ENCODE data around the gene OPRD1.

Gene OPRD1

GRCh38 chr1:28775121-28775942 lies 36.6 kb upstream of the OPRD1 start:
- TF ChIP-seq TAF1 (IDR thresholded peaks at IDR 0.05; ENCODE audit: low read depth) (no peak), CEBPB (IDR thresholded peaks at IDR 0.05) (no peak), EP300 (IDR thresholded peaks at IDR 0.05; ENCODE audit: borderline replicate concordance) (no peak), USF1 (IDR thresholded peaks at IDR 0.05) (no peak), MAX (IDR thresholded peaks at IDR 0.05) (no peak), TCF12 (IDR thresholded peaks at IDR 0.05; ENCODE audit: low read depth) (no peak), EGR1 (IDR thresholded peaks at IDR 0.05) (no peak), FOXM1 (IDR thresholded peaks at IDR 0.05; ENCODE audit: borderline replicate concordance, low read depth) (no peak), REST (IDR thresholded peaks at IDR 0.05; ENCODE audit: low read depth) (no peak), NFIC (IDR thresholded peaks at IDR 0.05) (no peak), CREB1 (IDR thresholded peaks at IDR 0.05; ENCODE audit: low read depth) (no peak), TEAD4 (IDR thresholded peaks at IDR 0.05) (no peak), YY1 (IDR thresholded peaks at IDR 0.05; ENCODE audit: low read depth) (no peak), RAD21 (IDR thresholded peaks at IDR 0.05; ENCODE audit: low read depth) (no peak), ZBTB7A (IDR thresholded peaks at IDR 0.05; ENCODE audit: low read depth) (no peak)

GRCh38 chr1:28776341-28776740 lies 35.6 kb upstream of the OPRD1 start:
- no peak for TF ChIP-seq FOXM1 (IDR thresholded peaks at IDR 0.05; ENCODE audit: borderline replicate concordance, low read depth)
- no peak for TF ChIP-seq EP300 (IDR thresholded peaks at IDR 0.05; ENCODE audit: borderline replicate concordance)
- TF ChIP-seq NFIC (IDR thresholded peaks at IDR 0.05) = no peak
- no peak for TF ChIP-seq CREB1 (IDR thresholded peaks at IDR 0.05; ENCODE audit: low read depth)
- TF ChIP-seq CEBPB (IDR thresholded peaks at IDR 0.05) = no peak
- no peak for TF ChIP-seq MAX (IDR thresholded peaks at IDR 0.05)
- TF ChIP-seq EGR1 (IDR thresholded peaks at IDR 0.05) = no peak
- TF ChIP-seq RAD21 (IDR thresholded peaks at IDR 0.05; ENCODE audit: low read depth) = no peak
- no peak for TF ChIP-seq ZBTB7A (IDR thresholded peaks at IDR 0.05; ENCODE audit: low read depth)
- TF ChIP-seq REST (IDR thresholded peaks at IDR 0.05; ENCODE audit: low read depth) = no peak
- no peak for TF ChIP-seq TEAD4 (IDR thresholded peaks at IDR 0.05)
- TF ChIP-seq TAF1 (IDR thresholded peaks at IDR 0.05; ENCODE audit: low read depth) = no peak
- no peak for TF ChIP-seq YY1 (IDR thresholded peaks at IDR 0.05; ENCODE audit: low read depth)
- TF ChIP-seq USF1 (IDR thresholded peaks at IDR 0.05) = no peak
- no peak for TF ChIP-seq TCF12 (IDR thresholded peaks at IDR 0.05; ENCODE audit: low read depth)

GRCh38 chr1:28778021-28778420 lies 33.9 kb upstream of the OPRD1 start:
- no peak for TF ChIP-seq MAX (IDR thresholded peaks at IDR 0.05)

GRCh38 chr1:28779751-28780408 lies 32.1 kb upstream of the OPRD1 start:
- no peak for TF ChIP-seq TEAD4 (IDR thresholded peaks at IDR 0.05)
- no peak for TF ChIP-seq TAF1 (IDR thresholded peaks at IDR 0.05; ENCODE audit: low read depth)
- no peak for TF ChIP-seq EGR1 (IDR thresholded peaks at IDR 0.05)
- TF ChIP-seq TCF12 (IDR thresholded peaks at IDR 0.05; ENCODE audit: low read depth) = no peak
- TF ChIP-seq NFIC (IDR thresholded peaks at IDR 0.05) = no peak

- no peak for TF ChIP-seq TEAD4 (IDR thresholded peaks at IDR 0.05)
- TF ChIP-seq MAX (IDR thresholded peaks at IDR 0.05) = no peak
- TF ChIP-seq EGR1 (IDR thresholded peaks at IDR 0.05) = no peak
- no peak for TF ChIP-seq CEBPB (IDR thresholded peaks at IDR 0.05)
- TF ChIP-seq ZBTB7A (IDR thresholded peaks at IDR 0.05; ENCODE audit: low read depth) = no peak
- TF ChIP-seq FOXM1 (IDR thresholded peaks at IDR 0.05; ENCODE audit: borderline replicate concordance, low read depth) = no peak
- no peak for TF ChIP-seq EP300 (IDR thresholded peaks at IDR 0.05; ENCODE audit: borderline replicate concordance)
- no peak for TF ChIP-seq CREB1 (IDR thresholded peaks at IDR 0.05; ENCODE audit: low read depth)
- no peak for TF ChIP-seq RAD21 (IDR thresholded peaks at IDR 0.05; ENCODE audit: low read depth)
- no peak for TF ChIP-seq TAF1 (IDR thresholded peaks at IDR 0.05; ENCODE audit: low read depth)
- TF ChIP-seq TCF12 (IDR thresholded peaks at IDR 0.05; ENCODE audit: low read depth) = no peak
Measured at GRCh38 chr1:28781305-28781704, 30.7 kb upstream of the OPRD1 start.

Measured in Ishikawa (cell line).